Ovary (tissue), 3 donors: ENCODE results near the gene EFNA5.

Experiments used
- CTCF ChIP-seq, 3 donors: fragments of 450-650 bp in 2 of 3; fragments of 200-600 bp in 1 of 3; IDR thresholded peaks; one replicate each; pipeline versions ENCODE4 v1.5.1 to v1.8.0; 2016 to 2022; ENCODE audit warnings: antibody characterized with exemption in 3 of 3, mild to moderate bottlenecking in 1 of 3
- EP300 ChIP-seq: sonication (generic); formaldehyde crosslinking; IDR thresholded peaks from one replicate; pipeline ENCODE4 v1.6.1; 2017; ENCODE audit warnings: antibody characterized with exemption
- POLR2A ChIP-seq: fragments of 450-650 bp; IDR thresholded peaks from one replicate; pipeline ENCODE4 v1.6.1; 2017; ENCODE audit warnings: antibody characterized with exemption, mild to moderate bottlenecking, moderate library complexity
- donor health status: DM: no; HTN: no; CAD: no.

DNA sequence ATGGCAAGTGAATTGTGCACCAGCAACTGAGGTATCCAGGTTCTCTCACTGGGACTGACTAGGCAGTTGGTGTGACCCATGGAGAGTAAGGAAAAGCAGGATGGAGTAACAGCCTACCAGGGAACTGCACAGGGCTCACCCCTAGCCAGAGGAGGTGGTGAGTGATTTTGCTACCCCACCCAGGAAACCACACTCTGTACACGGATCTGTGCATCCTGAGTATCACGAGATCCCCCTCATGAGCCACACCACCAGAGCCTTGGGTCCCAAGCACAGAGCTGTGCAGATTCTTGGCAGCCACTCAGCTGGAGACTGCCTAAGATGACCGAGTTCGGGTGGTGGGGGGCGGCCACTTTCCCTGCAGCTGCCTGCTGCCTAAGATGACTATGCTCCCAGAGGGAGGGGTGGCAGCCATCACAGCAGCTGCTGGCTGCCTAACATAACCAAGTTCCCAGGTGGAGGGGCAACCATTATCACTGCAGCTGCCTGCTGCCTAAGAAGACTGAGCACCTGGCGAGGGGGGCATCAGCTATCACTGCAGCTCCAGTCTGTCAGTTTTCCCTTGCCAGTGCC, 48.4 kb upstream of the EFNA5 start:
- no peak for TF ChIP-seq EP300
- TF ChIP-seq POLR2A: no peak
- TF ChIP-seq CTCF (IDR thresholded peaks at IDR 0.05): no peak
